Adrenal gland (tissue), 19 donors: ENCODE measurements around the gene KCNK3. TPM values are rescaled to one million over a fixed set of nuclear protein-coding genes. Genes with fewer than 3 reads are reported as not detected.

ENCODE experiments used
- DNase-seq, 7 donors: peaks; one replicate each; pipeline ENCODE4 v3.0.0-alpha.2; 2019 to 2020
- H3K27ac ChIP-seq, 5 donors: fragments of 200-600 bp; sonication (generic) in 4 of 5; 1 replicate in 3 of 5; 2 replicates in 2 of 5; pipeline versions ENCODE4 v1.5.1 to v1.8.0; 2016 to 2020; ENCODE audit warnings: mild to moderate bottlenecking in 1 of 5
- H3K27me3 ChIP-seq: fragments of 200-600 bp; 2 replicates; pipeline ENCODE4 v1.8.0; 2021
- H3K36me3 ChIP-seq, 2 donors: fragments of 200-600 bp; replicated peaks in 1 of 2; 1 replicate in 1 of 2; 2 replicates in 1 of 2; pipeline versions ENCODE4 v1.5.1 to v1.8.0; 2018 to 2022
- H3K4me1 ChIP-seq, 2 donors: fragments of 200-600 bp; replicated peaks in 1 of 2; 1 replicate in 1 of 2; 2 replicates in 1 of 2; pipeline versions ENCODE4 v1.5.1 to v1.8.0; 2018 to 2021
- H3K4me3 ChIP-seq, 4 donors: fragments of 200-600 bp; sonication (generic) in 3 of 4; one replicate each; pipeline ENCODE4 v1.5.1; 2016 to 2018
- H3K9me3 ChIP-seq, 3 donors: fragments of 200-600 bp; sonication (generic) in 1 of 3; replicated peaks in 1 of 3; 1 replicate in 2 of 3; 2 replicates in 1 of 3; pipeline versions ENCODE4 v1.5.1 to v1.8.0; 2016 to 2021
- POLR2A ChIP-seq, 2 donors: fragments of 450-650 bp; IDR thresholded peaks; one replicate each; pipeline ENCODE4 v1.6.1; 2017; ENCODE audit warnings: antibody characterized with exemption in 2 of 2, mild to moderate bottlenecking in 2 of 2, moderate library complexity in 1 of 2
- WGBS, 4 donors: extraction: QIAGEN DNeasy Blood & Tissue Kit in 2 of 4; methylation state at CpG; one replicate each; pipeline versions ENCODE4 v1.1.5 to v1.1.7; 2013 to 2017; 5-methylcytosine and 5-hydroxymethylcytosine counted together
- intact Hi-C, 2 donors: fragments of 100-400 bp; cut with DNase I; formaldehyde crosslinking; loops; one replicate each; pipeline versions ENCODE4 v1.14.1 to v1.15.0; 2022 to 2023
- long read RNA-seq, 10 donors: library from polyadenylated mRNA in 3 of 10; unstranded in 2 of 10; stranded (forward) in 1 of 10; transcript quantifications; one replicate each; pipeline ENCODE4 v2.0.0 and lab custom pipeline, GENCODE V29; 2021 to 2026
- polyA plus RNA-seq, 3 donors: library from polyadenylated mRNA; stranded (reverse); fragments of 200-250 nt in 2 of 3; fragments of 350-450 nt in 1 of 3; fragmentation: Illumina TruSeq in 1 of 3; extraction: RNeasy Lipid Tissue Mini Kit (QIAGEN cat#74804) in 1 of 3; gene quantifications; one replicate each; pipeline ENCODE4 v1.2.3, GENCODE V29; 2013 to 2014
- total RNA-seq, 9 donors: library from RNA; depleted of rRNA in 4 of 9; stranded (reverse); fragments of >200 nt in 4 of 9; fragments of 120-200 nt in 1 of 9; fragmentation: NEBNext Ultra II Directional in 1 of 9; extraction: Animal tissue kit (Norgen Biotek cat#: 25700) in 1 of 9; gene quantifications; one replicate each; pipeline versions ENCODE4 v1.1.0 to v1.2.4, GENCODE V29; 2013 to 2023
- TF ChIP-seq, protein P1 (sequence below), 6 experiments: fragments of 450-650 bp in 4 of 6; fragments of 200-600 bp in 2 of 6; sonication (generic) in 1 of 6; IDR thresholded peaks; 1 replicate in 5 of 6; 2 replicates in 1 of 6; pipeline versions ENCODE4 v1.5.1 to v1.8.0; 2016 to 2021; ENCODE audit warnings: antibody characterized with exemption in 6 of 6, mild to moderate bottlenecking in 2 of 6, moderate library complexity in 1 of 6
- donor health status: healthy with polysubstance abuse.
- donor health status: Bipolar disorder and iron deficiency.
- donor health status: DM: yes; HTN: yes; CAD: no.
- donor health status: DM: no; HTN: no; CAD: no.
- donor health status: DM: no; HTN: no; CAD: no.
- donor health status: DM: yes; HTN: yes; CAD: no.

Gene KCNK3
- total RNA-seq (100 to 1,000 TPM in 8 of 9 donors, 10 to 100 TPM in 1; 69.6 to 595 (median 395) TPM), polyA plus RNA-seq (100 to 1,000 TPM; 133 to 325 (median 160) TPM)
- long read RNA-seq, donor 1, full-length matches to known transcripts = 52 of 62 reads
- long read RNA-seq, donor 1, partial matches to known transcripts = 10 of 62 reads
- long read RNA-seq, donor 1, other reads (novel, unspliced or antisense) = 0 of 62 reads
- long read RNA-seq, donor 2, full-length matches to known transcripts = 66 of 66 reads
- long read RNA-seq, donor 2, partial matches to known transcripts = 0 of 66 reads
- long read RNA-seq, donor 2, other reads (novel, unspliced or antisense) = 0 of 66 reads
- long read RNA-seq, donor 3, full-length matches to known transcripts = 26 of 26 reads
- long read RNA-seq, donor 3, partial matches to known transcripts = 0 of 26 reads
- long read RNA-seq, donor 3, other reads (novel, unspliced or antisense) = 0 of 26 reads
- long read RNA-seq, donor 4, full-length matches to known transcripts = 3 of 145 reads
- long read RNA-seq, donor 4, partial matches to known transcripts = 115 of 145 reads
- long read RNA-seq, donor 4, other reads (novel, unspliced or antisense) = 27 of 145 reads
- long read RNA-seq, donor 5, full-length matches to known transcripts = 1,570 of 2,941 reads
- long read RNA-seq, donor 5, partial matches to known transcripts = 8 of 2,941 reads
- long read RNA-seq, donor 5, other reads (novel, unspliced or antisense) = 1,363 of 2,941 reads
- long read RNA-seq, donor 6, partial matches to known transcripts = 0 of 91 reads
- long read RNA-seq, donor 6, other reads (novel, unspliced or antisense) = 91 of 91 reads
- long read RNA-seq, donor 7, full-length matches to known transcripts = 35 of 66 reads
- long read RNA-seq, donor 7, partial matches to known transcripts = 31 of 66 reads
- long read RNA-seq, donor 7, other reads (novel, unspliced or antisense) = 0 of 66 reads
- long read RNA-seq, donor 8, full-length matches to known transcripts = 140 of 140 reads
- long read RNA-seq, donor 8, partial matches to known transcripts = 0 of 140 reads
- long read RNA-seq, donor 8, other reads (novel, unspliced or antisense) = 0 of 140 reads
- long read RNA-seq, donor 9, full-length matches to known transcripts = 27 of 27 reads
- long read RNA-seq, donor 9, partial matches to known transcripts = 0 of 27 reads
- long read RNA-seq, donor 9, other reads (novel, unspliced or antisense) = 0 of 27 reads
- long read RNA-seq, donor 10, full-length matches to known transcripts = 20 of 20 reads
- long read RNA-seq, donor 10, partial matches to known transcripts = 0 of 20 reads
- long read RNA-seq, donor 10, other reads (novel, unspliced or antisense) = 0 of 20 reads

DNA sequence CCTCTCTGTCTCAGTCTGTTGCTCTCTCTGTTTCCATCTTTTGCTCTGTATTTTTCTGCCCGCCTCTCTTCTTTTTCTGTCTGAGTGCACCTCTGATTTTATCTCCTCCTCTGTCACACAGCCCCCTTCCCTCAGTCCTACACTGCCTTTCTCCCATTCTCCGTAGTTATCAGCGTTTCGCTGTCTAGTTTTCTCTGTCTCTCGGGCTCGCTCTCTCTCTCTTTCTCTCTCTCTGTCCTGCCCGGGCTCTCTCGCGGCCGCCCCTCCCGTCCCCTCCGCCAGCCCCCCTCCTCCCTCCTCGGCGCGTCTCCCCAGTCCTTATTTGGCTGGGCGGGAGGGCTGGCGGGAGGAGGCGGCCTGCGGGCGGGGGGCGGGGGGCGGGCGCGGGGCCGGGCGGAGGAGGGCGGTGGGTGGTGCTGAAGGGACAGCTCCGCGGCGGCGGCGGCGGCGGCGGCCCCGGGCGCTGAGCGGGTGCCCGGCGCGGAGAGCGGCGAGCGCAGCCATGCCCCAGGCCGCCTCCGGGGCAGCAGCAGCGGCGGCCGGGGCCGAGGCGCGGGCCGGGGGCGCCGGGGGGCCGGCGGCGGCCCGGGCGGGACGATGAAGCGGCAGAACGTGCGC lies at the start of gene KCNK3:
TSS of gene KCNK3 (plus strand) at position 444 of the 618 bp plus-strand sequence. CDS start at position 598, 154 bp downstream.
- Histone ChIP-seq H3K9me3 (no peaks in the 10 kb centered on the region), H3K36me3 (peaks cover 0 to 8% of the 10 kb centered on the region in 2 donors), H3K4me3 (peak within 1 kb of the TSS; percentile 14 to 82 (median 37)), H3K4me1 (peaks cover 38 to 41% of the 10 kb centered on the region in 2 donors), H3K27me3 (no peaks in the 10 kb centered on the region), H3K27ac (peak within 1 kb of the TSS; percentile 88 to 98 (median 94))
- intact Hi-C loops = no loop called here
- 1 to 2% (median 2%) methylated on average over 16 to 61 of the region's 64 CpGs for WGBS, 4 donors
- DNase-seq = peak; percentile 86 to 94 (median 91)
- peak in 1 of 2 donors; percentile 72 for TF ChIP-seq POLR2A (IDR thresholded peaks at IDR 0.05)
- TF ChIP-seq, protein P1, sequence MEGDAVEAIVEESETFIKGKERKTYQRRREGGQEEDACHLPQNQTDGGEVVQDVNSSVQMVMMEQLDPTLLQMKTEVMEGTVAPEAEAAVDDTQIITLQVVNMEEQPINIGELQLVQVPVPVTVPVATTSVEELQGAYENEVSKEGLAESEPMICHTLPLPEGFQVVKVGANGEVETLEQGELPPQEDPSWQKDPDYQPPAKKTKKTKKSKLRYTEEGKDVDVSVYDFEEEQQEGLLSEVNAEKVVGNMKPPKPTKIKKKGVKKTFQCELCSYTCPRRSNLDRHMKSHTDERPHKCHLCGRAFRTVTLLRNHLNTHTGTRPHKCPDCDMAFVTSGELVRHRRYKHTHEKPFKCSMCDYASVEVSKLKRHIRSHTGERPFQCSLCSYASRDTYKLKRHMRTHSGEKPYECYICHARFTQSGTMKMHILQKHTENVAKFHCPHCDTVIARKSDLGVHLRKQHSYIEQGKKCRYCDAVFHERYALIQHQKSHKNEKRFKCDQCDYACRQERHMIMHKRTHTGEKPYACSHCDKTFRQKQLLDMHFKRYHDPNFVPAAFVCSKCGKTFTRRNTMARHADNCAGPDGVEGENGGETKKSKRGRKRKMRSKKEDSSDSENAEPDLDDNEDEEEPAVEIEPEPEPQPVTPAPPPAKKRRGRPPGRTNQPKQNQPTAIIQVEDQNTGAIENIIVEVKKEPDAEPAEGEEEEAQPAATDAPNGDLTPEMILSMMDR (IDR thresholded peaks at IDR 0.05) = no peak

DNA sequence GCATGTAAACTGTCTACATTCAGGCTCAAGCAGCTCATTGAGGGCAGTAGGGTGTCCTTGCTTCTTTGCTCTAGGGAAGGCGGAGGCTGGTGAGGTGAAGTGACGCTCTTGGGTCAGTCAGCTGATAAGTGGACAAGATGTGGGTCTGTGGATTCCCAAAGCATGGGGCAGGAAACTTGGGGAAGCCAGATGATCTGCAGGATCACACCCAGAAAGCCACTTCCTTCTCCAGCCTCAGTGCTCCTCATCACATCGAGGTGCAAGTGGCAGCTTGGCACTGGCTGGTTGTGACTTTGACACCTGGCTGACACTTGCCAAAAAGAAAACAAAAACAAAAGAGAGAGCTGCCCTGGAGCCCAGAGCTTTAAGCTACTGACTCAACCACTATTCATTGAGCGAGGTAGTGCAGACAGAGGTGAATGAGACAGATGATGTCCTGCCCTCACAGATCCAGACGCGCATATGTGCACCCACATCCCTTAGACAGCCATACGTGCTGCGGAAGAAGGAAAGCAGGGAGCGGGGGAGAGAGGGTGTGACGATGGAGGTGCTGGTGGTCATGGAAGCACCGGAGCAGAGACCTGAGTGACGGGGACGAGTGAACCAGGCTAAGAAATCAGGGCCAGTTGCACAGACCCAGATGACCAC lies 48.2 kb upstream of the KCNK3 start:
- intact Hi-C loops = no loop called here
- WGBS, 4 donors = 83 to 89% (median 84%) methylated on average over 13 of the region's 13 CpGs
- TF ChIP-seq, protein P1 (IDR thresholded peaks at IDR 0.05) = no peak
- TF ChIP-seq POLR2A (IDR thresholded peaks at IDR 0.05) = no peak

DNA sequence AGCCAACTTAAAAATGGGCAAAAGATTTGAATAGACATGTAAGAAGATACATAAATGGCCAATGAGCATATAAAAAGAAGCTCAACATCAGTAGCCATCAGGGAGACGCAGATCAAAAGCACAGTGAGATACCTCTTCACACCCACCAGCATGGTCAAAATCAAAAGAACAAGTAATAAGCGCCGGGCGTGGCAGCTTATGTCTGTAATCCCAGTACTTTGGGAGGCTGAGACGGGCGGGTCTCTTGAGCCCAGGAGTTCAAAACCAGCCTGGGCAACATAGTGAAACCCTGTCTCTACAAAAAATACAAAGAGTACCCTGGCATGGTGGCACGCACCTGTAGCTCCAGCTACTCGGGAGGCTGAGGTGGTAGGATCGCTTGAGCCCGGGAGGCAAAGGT lies 46.8 kb upstream of the KCNK3 start:
- Histone ChIP-seq H3K4me3 (no peak overlapping the region), H3K9me3 (no peaks in the 10 kb centered on the region), H3K27me3 (no peaks in the 10 kb centered on the region), H3K36me3 (no peaks in the 10 kb centered on the region), H3K4me1 (peaks cover 14 to 25% of the 10 kb centered on the region in 2 donors), H3K27ac (no peak overlapping the region)
- WGBS, 4 donors = 94 to 96% (median 94%) methylated on average over 10 of the region's 10 CpGs
- peak in 2 of 7 donors; percentile 12 to 13 for DNase-seq
- no peak for TF ChIP-seq POLR2A (IDR thresholded peaks at IDR 0.05)
- TF ChIP-seq, protein P1 (IDR thresholded peaks at IDR 0.05) = no peak
- intact Hi-C loops = no loop called here

More for the DNA sequence above, 48.2 kb upstream of the KCNK3 start:
- H3K36me3 ChIP-seq = no peaks in the 10 kb centered on the region
- no peak overlapping the region for H3K27ac ChIP-seq
- peaks cover 13 to 18% of the 10 kb centered on the region in 2 donors for H3K4me1 ChIP-seq
- no peaks in the 10 kb centered on the region for H3K27me3 ChIP-seq
- H3K4me3 ChIP-seq = no peak overlapping the region
- peak in 2 of 7 donors; percentile 5 to 15 for DNase-seq
- no peaks in the 10 kb centered on the region for H3K9me3 ChIP-seq
